Skeletal muscle tissue (tissue), 4 donors: ENCODE data around the gene CEBPG. TPM values are rescaled to one million over a fixed set of nuclear protein-coding genes. Genes with fewer than 3 reads are reported as not detected.

ENCODE experiments used
- H3K27ac ChIP-seq: one replicate; pipeline ENCODE4 v1.7.0; 2013; ENCODE audit warnings: mild to moderate bottlenecking, low read depth, low read length, inconsistent platforms
- H3K27me3 ChIP-seq, 3 donors: one replicate each; pipeline ENCODE4 v1.7.0; 2013; ENCODE audit warnings: low read length in 3 of 3; ENCODE audit not compliant: control insufficient read depth in 3 of 3, insufficient read depth in 3 of 3
- H3K36me3 ChIP-seq, 3 donors: one replicate each; pipeline ENCODE4 v1.7.0; 2013; ENCODE audit warnings: low read length in 3 of 3; ENCODE audit not compliant: control insufficient read depth in 3 of 3, insufficient read depth in 3 of 3
- H3K4me1 ChIP-seq, 3 donors: one replicate each; pipeline ENCODE4 v1.7.0; 2013; ENCODE audit warnings: low read length in 3 of 3, mild to moderate bottlenecking in 3 of 3; ENCODE audit not compliant: control insufficient read depth in 3 of 3, insufficient read depth in 3 of 3
- H3K4me3 ChIP-seq, 3 donors: one replicate each; pipeline ENCODE4 v1.7.0; 2013; ENCODE audit warnings: low read length in 3 of 3
- H3K9ac ChIP-seq, 3 donors: one replicate each; pipeline ENCODE4 v1.7.0; 2013; ENCODE audit warnings: low read length in 3 of 3, mild to moderate bottlenecking in 3 of 3, moderate library complexity in 2 of 3, low read depth in 1 of 3
- H3K9me3 ChIP-seq, 3 donors: one replicate each; pipeline ENCODE4 v1.7.0; 2013; ENCODE audit warnings: low read length in 3 of 3; ENCODE audit not compliant: control insufficient read depth in 3 of 3
- total RNA-seq: library from RNA; depleted of rRNA; stranded (reverse); fragments of >200 nt; gene quantifications from one replicate; pipeline ENCODE4 v1.2.3, GENCODE V29; 2014
- donor health status: Osteomylitis.

Gene CEBPG
- total RNA-seq, 1 donor from 2014 or later, result 14.1 TPM

GRCh38 chr19:33405254-33405552, 31.7 kb downstream of the CEBPG start:
- Histone ChIP-seq H3K9me3 (no peaks in the 10 kb centered on the region), H3K4me1 (peaks cover 11 to 16% (median 16%) of the 10 kb centered on the region in 3 donors), H3K36me3 (peaks cover 4 to 8% (median 5%) of the 10 kb centered on the region in 3 donors), H3K27me3 (no peaks in the 10 kb centered on the region), H3K27ac (no peak overlapping the region), H3K4me3 (no peak overlapping the region), H3K9ac (no peak overlapping the region)

DNA sequence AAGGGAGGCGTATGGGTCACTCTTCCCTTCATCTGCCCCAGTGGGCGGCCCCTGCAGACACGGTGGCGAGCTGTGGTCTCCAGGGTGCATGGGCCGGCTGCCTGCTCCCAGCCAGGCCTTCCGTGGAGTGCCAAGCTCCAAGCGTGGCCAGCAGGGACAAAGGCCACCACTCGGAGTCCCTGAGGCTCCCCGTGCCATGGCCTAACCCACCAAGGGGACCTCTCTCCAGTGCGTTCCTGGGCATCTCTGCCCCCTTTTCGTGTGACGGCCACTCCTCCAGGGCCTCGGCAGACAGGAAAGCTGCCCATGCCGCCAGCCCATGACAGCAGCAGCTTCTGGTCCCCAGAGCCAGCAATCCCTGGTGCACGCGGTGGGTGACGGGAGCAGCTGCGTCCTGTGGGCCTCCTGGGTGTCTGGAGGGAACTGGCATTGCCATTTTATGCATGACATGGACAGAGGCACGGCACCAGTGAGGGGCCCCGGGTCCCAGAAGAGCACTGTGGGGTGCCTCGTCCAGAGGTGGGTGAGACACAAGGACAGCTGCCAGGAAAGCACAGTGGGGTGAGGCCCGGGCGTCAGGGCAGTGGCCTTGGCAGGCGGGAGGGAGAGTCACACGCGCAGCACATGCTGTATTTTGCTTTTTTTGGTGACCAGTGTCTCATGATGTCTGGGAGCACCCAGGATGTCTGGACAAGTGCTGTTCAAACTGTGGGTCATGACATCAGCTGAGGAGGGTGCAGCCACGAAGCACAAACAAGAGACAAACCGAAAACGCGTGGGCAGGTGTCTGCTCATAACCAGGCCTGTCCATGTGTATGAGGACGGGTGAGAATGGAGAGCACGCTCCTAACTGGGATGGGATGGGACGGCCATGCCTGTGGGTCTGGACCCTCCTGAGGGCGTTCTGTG, 32.3 kb downstream of the CEBPG start:
- H3K9ac ChIP-seq, result peak overlapping the region in 1 of 3 donors; percentile 45
- peaks cover 5 to 6% (median 5%) of the 10 kb centered on the region in 3 donors for H3K36me3 ChIP-seq
- peaks cover 11 to 16% (median 16%) of the 10 kb centered on the region in 3 donors for H3K4me1 ChIP-seq
- H3K27ac ChIP-seq, result no peak overlapping the region
- H3K4me3 ChIP-seq, result no peak overlapping the region
- no peaks in the 10 kb centered on the region for H3K27me3 ChIP-seq
- H3K9me3 ChIP-seq, result no peaks in the 10 kb centered on the region

DNA sequence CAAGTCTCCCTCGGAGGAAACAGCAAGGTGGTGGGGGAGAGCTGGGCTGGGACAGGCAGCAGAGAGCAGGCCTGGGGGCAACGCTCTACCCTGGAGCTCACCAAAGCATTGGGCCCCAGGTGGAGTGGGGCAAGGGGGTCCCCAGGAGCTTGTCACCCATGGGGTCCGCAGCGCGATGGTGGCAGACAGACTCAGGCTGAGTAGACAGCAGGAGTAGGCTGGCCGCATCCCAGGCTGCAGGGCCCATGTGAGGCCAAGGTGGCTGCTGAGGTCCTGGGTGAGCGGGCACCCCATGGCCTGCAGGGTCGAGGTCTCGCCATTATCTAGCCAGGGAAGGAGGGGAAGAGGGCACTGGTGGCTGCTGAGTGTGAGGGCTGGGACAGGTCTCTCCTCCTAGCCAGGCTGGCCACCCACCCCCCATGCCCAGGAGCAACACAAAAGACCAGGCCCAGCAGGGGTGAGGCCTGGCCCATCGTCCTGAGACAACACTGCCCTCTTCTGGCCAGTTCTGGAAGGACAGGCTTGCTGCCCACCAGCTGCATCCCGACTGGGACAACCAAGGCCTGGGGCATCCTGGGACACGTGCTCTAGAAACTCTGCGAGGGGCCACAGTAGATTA, 33.1 kb downstream of the CEBPG start:
- H3K4me1 ChIP-seq, result peaks cover 11 to 16% (median 16%) of the 10 kb centered on the region in 3 donors
- H3K36me3 ChIP-seq, result peaks cover 5 to 9% (median 6%) of the 10 kb centered on the region in 3 donors
- H3K9ac ChIP-seq, result peak overlapping the region in 1 of 3 donors; percentile 45
- H3K27ac ChIP-seq, result no peak overlapping the region
- H3K9me3 ChIP-seq, result no peaks in the 10 kb centered on the region
- H3K4me3 ChIP-seq, result no peak overlapping the region
- H3K27me3 ChIP-seq, result no peaks in the 10 kb centered on the region

DNA sequence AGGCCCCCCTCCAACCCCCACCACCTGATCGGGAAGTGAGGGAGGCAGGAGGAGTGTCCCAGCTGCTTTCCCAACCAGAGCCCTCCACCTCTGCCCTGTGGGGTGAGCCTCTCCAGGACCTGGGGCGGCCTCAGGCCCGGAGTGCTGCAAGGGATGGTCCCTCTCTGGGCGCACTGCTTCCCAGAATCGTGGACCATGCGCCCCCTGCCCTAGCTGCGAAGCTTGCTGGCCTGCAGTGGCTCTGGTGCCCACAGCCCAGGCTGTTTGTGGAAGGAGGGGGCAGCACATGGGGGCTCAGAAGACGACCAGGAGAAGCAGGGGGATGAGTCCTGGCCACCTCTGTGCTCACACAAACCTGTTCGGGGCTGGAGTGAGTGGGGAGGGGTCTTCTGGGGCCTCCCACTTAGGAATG, 33.6 kb downstream of the CEBPG start:
- peaks cover 11 to 16% (median 16%) of the 10 kb centered on the region in 3 donors for H3K4me1 ChIP-seq
- peaks cover 5 to 11% (median 8%) of the 10 kb centered on the region in 3 donors for H3K36me3 ChIP-seq
- no peaks in the 10 kb centered on the region for H3K9me3 ChIP-seq
- no peak overlapping the region for H3K9ac ChIP-seq
- no peak overlapping the region for H3K4me3 ChIP-seq
- no peaks in the 10 kb centered on the region for H3K27me3 ChIP-seq
- no peak overlapping the region for H3K27ac ChIP-seq

DNA sequence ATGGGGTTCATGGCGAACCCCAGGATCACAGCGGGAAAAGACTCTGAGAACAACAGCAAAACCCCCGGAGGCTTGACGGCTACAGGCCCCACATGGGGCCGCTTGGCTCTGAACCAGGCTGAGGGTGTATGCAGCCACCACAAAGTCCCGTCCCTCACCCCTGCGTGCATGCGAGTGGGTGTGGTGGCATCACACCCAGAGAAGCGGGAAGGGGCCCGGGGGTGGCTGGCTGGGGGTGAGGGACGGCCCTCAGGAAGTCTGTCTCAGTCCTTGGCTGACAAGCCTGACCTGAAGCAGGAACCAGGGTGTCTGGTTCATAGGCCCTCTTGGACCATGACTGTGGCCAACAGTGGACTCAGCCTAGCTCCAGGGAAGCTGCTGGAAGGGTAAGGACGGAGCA, 34.2 kb downstream of the CEBPG start:
- Histone ChIP-seq H3K27ac (no peak overlapping the region), H3K4me3 (no peak overlapping the region), H3K4me1 (peaks cover 11 to 16% (median 16%) of the 10 kb centered on the region in 3 donors), H3K9me3 (no peaks in the 10 kb centered on the region), H3K27me3 (no peaks in the 10 kb centered on the region), H3K36me3 (peaks cover 5 to 11% (median 8%) of the 10 kb centered on the region in 3 donors), H3K9ac (no peak overlapping the region)

- H3K4me1 ChIP-seq, result peaks cover 11 to 16% (median 16%) of the 10 kb centered on the region in 3 donors
- no peaks in the 10 kb centered on the region for H3K9me3 ChIP-seq
- H3K27ac ChIP-seq, result no peak overlapping the region
- no peak overlapping the region for H3K4me3 ChIP-seq
- H3K27me3 ChIP-seq, result no peaks in the 10 kb centered on the region
- no peak overlapping the region for H3K9ac ChIP-seq
- H3K36me3 ChIP-seq, result peaks cover 5 to 10% (median 8%) of the 10 kb centered on the region in 3 donors
Observed at GRCh38 chr19:33408116-33408515, 34.6 kb downstream of the CEBPG start.

DNA sequence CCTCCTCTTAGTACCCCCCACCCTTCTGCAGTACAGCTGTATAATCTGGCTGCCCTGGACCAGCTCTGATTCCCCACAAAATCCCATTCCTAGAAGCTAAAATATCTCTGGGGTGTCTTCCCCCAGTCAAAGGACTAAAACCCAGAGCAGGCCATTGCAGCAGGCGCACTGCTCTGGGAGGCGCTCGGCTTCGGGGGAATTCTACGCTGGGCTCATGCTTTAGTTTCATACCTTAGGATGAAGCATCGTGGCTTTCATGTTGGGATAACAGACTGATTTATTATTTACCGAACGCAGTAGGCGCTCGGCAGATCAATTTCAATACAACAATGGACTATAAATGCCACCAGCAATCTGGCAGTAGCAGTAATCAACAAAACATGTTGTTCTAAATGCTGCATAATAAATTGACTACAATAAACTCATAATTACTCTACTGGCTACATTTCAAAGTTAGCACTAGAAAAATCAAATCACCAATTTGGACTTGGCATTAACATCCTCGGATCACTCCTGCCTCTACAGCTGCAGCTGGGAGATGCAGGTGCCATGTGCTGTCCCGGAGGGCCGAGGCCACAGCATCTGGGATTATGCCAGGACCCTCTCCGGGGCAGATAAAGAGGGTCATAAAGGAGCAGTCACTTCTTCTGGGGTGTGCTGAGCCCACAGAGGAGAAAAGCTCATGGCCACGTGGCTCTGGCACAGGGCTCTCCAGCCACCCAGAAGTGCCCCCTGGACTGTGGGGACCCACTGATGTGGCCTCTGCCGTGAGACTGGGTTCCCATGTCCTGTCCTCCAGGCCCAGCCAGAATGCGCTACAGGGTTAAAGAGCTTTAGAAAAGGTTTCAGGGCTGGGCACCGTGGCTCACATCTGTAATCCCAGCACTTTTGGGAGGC, 35.3 kb downstream of the CEBPG start:
- Histone ChIP-seq H3K27me3 (no peaks in the 10 kb centered on the region), H3K27ac (no peak overlapping the region), H3K9ac (no peak overlapping the region), H3K36me3 (peaks cover 5 to 9% (median 8%) of the 10 kb centered on the region in 3 donors), H3K4me3 (no peak overlapping the region), H3K4me1 (peaks cover 11 to 16% (median 16%) of the 10 kb centered on the region in 3 donors), H3K9me3 (no peaks in the 10 kb centered on the region)

DNA sequence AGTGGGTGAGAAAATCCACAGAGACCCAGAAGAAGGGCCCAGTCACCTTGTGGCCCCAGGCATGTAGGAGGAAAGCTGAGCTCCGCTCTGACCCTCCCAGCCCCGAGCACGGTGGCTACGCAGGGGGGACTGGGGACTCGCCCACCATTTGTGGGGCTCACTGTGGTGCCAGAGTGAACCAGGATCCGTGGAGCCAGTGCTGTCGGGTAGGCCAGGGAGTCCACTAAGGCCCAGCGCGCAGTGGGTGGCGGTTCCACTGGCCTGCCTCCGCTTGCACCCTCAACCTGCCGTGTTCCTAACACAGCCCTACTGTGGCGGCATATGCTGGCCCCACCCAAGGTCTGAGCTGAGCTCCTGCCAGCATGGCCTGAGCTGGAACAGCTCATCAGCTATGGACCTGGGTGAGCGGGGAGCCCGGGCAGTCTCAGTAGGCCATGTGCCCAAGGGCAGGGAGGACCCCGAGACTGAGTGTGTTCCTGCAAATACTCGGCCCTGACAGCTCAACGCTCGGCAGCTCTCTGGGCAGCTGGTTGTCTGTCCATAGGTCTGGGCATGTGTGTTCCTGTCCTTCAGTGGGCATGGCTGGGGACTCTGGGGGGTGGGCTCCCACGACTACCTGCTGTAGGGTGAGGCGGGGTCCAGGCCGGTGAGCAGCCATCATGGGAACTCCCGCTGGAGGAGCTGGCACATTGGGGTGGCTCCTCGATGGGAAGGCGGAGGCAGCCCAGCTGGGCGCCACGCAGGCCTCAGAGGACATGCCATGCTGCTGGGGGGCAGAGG, 36.6 kb downstream of the CEBPG start:
- Histone ChIP-seq H3K9ac (no peak overlapping the region), H3K4me1 (peaks cover 11 to 16% (median 13%) of the 10 kb centered on the region in 3 donors), H3K36me3 (peaks cover 3 to 9% (median 8%) of the 10 kb centered on the region in 3 donors), H3K27ac (no peak overlapping the region), H3K4me3 (no peak overlapping the region), H3K9me3 (no peaks in the 10 kb centered on the region), H3K27me3 (no peaks in the 10 kb centered on the region)

- H3K36me3 ChIP-seq, result peaks cover 3 to 9% (median 8%) of the 10 kb centered on the region in 3 donors
- H3K27me3 ChIP-seq, result no peaks in the 10 kb centered on the region
Observed at GRCh38 chr19:33410915-33411401, 37.4 kb downstream of the CEBPG start.

More at GRCh38 chr19:33410915-33411401, 37.4 kb downstream of the CEBPG start:
- no peak overlapping the region for H3K9ac ChIP-seq
- no peak overlapping the region for H3K27ac ChIP-seq
- no peaks in the 10 kb centered on the region for H3K9me3 ChIP-seq
- H3K4me3 ChIP-seq, result no peak overlapping the region
- peaks cover 6 to 9% (median 9%) of the 10 kb centered on the region in 3 donors for H3K4me1 ChIP-seq
